GM21723 (cell line): ENCODE measurements around the gene KDM4E.
"Not testable (repeated sequence)": the region's sequence is repeated elsewhere in the genome, so short reads cannot be mapped to it uniquely, and the experiment has no call there.

Experiments
- ATAC-seq: cut with Tn5 transposase; IDR thresholded peaks from one replicate; pipeline ENCODE4 v1.9.1; 2021; ENCODE audit warnings: mild to moderate bottlenecking, moderate library complexity; ENCODE audit not compliant: unreplicated experiment

KDM4E gene

GRCh38 chr11:95024958-95025357 lies at the start of gene KDM4E:
Gene KDM4E (plus strand): TSS chr11:95025258. CDS start chr11:95025558, 300 bp downstream.
- no peak for ATAC-seq

GRCh38 chr11:94975599-94975998 lies 49.5 kb upstream of the KDM4E start:
- ATAC-seq = no peak

GRCh38 chr11:94987378-94987777 lies 37.7 kb upstream of the KDM4E start:
- ATAC-seq = no peak

- ATAC-seq = no peak
These were observed 36.3 kb upstream of the KDM4E start for GRCh38 chr11:94988748-94989147.

- ATAC-seq = no peak
These were observed 31.6 kb upstream of the KDM4E start for GRCh38 chr11:94993400-94993943.

- no peak for ATAC-seq
These were observed 27.6 kb upstream of the KDM4E start for GRCh38 chr11:94997437-94997836.

GRCh38 chr11:94998285-94998684 lies 26.8 kb upstream of the KDM4E start:
- no peak for ATAC-seq

- no peak for ATAC-seq
These were observed 21.3 kb upstream of the KDM4E start for GRCh38 chr11:95003716-95004115.

- no peak for ATAC-seq
These were observed 19.4 kb upstream of the KDM4E start for GRCh38 chr11:95005642-95006041.

GRCh38 chr11:95011376-95011775 lies 13.7 kb upstream of the KDM4E start:
- no peak for ATAC-seq

- ATAC-seq = no peak
These were observed 10.8 kb upstream of the KDM4E start for GRCh38 chr11:95014184-95014821.

GRCh38 chr11:95016139-95016538 lies 8.9 kb upstream of the KDM4E start:
- ATAC-seq = no peak

GRCh38 chr11:95021468-95021867 lies 3.6 kb upstream of the KDM4E start:
- ATAC-seq = not testable (repeated sequence)

- not testable (repeated sequence) for ATAC-seq
These were observed 536 bp downstream of the KDM4E start for GRCh38 chr11:95025594-95025993.

- no peak for ATAC-seq
These were observed 3.3 kb downstream of the KDM4E start for GRCh38 chr11:95028357-95028756.

GRCh38 chr11:95033051-95033450 lies 8.0 kb downstream of the KDM4E start:
- ATAC-seq = no peak

GRCh38 chr11:95035316-95035715 lies 10.3 kb downstream of the KDM4E start:
- no peak for ATAC-seq

GRCh38 chr11:95037356-95038035 lies 12.4 kb downstream of the KDM4E start:
- ATAC-seq = not testable (repeated sequence)

GRCh38 chr11:95042239-95042638 lies 17.2 kb downstream of the KDM4E start:
- ATAC-seq = no peak

GRCh38 chr11:95042906-95043305 lies 17.8 kb downstream of the KDM4E start:
- ATAC-seq = no peak

- ATAC-seq = no peak
These were observed 19.0 kb downstream of the KDM4E start for GRCh38 chr11:95044010-95044409.

GRCh38 chr11:95045812-95046211 lies 20.8 kb downstream of the KDM4E start:
- no peak for ATAC-seq
